Astrocyte (in vitro differentiated cells and primary cell): Measurements from ENCODE around the gene COX10.

ENCODE experiments used
- CTCF ChIP-seq: IDR thresholded peaks from 2 replicates; pipeline ENCODE4 v1.5.1; 2011; ENCODE audit warnings: low read depth, mild to moderate bottlenecking, inconsistent platforms, low read length, moderate library complexity; ENCODE audit not compliant: insufficient read depth
- EZH2 ChIP-seq: IDR thresholded peaks from 2 replicates; pipeline ENCODE4 v1.6.1; 2012; ENCODE audit warnings: mild to moderate bottlenecking, low read length, inconsistent platforms; ENCODE audit not compliant: insufficient read depth

- TF ChIP-seq CTCF = no peak
- no peak for TF ChIP-seq EZH2
Observed at GRCh38 chr17:14058051-14058450, 11.3 kb upstream of the COX10 start.
